HCT116 (cell line): ENCODE results near the gene RNF130. TPM values are rescaled to one million over a fixed set of nuclear protein-coding genes. Genes with fewer than 3 reads are reported as not detected.

ENCODE experiments used
- ATAC-seq: fragments of 200-7000 bp; cut with Tn5 transposase; 2 replicates; pipeline ENCODE4 v1.9.1; 2020; ENCODE audit warnings: mild to moderate bottlenecking, moderate library complexity
- BruUV-seq: library from RNA; stranded (reverse); fragments of 400-500 nt; replicated peaks from 2 replicates; lab custom pipeline; 2021; lab: Mats Ljungman, UMichigan
- CTCF ChIA-PET: fragments of 300-600 bp; sonication (Branson Sonifier 250); formaldehyde crosslinking; loops from one replicate; lab custom pipeline; 2021; ENCODE audit warnings: antibody characterized with exemption; lab: Charles Lee
- POLR2A ChIA-PET: fragments of 300-600, 350-600 bp; sonication (Branson Sonifier 250); formaldehyde crosslinking; loops from one replicate; lab custom pipeline; 2021; ENCODE audit warnings: antibody characterized with exemption; lab: Charles Lee
- RAD21 ChIA-PET, 2 experiments: fragments of 300-600 bp; sonication (Branson Sonifier 250); formaldehyde crosslinking; loops; one replicate each; lab custom pipeline; 2023; ENCODE audit warnings: low total read pairs in 2 of 2; ENCODE audit not compliant: uncharacterized antibody in 2 of 2, unreplicated experiment in 2 of 2, low non-redundant PET in 1 of 2; lab: Charles Lee
- DNase-seq: peaks from one replicate; pipeline ENCODE4 v3.0.0-alpha.2; 2010; ENCODE audit warnings: low read depth, low spot score
- H2AFZ ChIP-seq: fragments of 200-600 bp; shearing (Covaris generic), sonication (generic); 2 replicates; pipeline ENCODE4 v1.6.1; 2017; ENCODE audit warnings: low read depth, mixed run types, mixed read lengths, antibody characterized with exemption, low read length; ENCODE audit not compliant: poor library complexity, severe bottlenecking
- H3K27ac ChIP-seq: 2 replicates; pipeline ENCODE4 v1.5.1; 2012; ENCODE audit warnings: low read depth, low read length
- H3K27me3 ChIP-seq: fragments of 200-600 bp; sonication (generic); 2 replicates; pipeline ENCODE4 v1.6.1; 2016; ENCODE audit warnings: mixed run types, low read length, mixed read lengths; ENCODE audit not compliant: insufficient read depth
- H3K36me3 ChIP-seq, 2 experiments: fragments of 200-500 bp in 1 of 2; fragments of 200-600 bp in 1 of 2; sonication (Bioruptor generic) in 1 of 2; sonication (generic) in 1 of 2; 2 replicates each; pipeline versions ENCODE4 v1.5.1 to v1.6.1; 2014 to 2016; ENCODE audit warnings: low read length in 2 of 2, inconsistent platforms in 1 of 2, mixed read lengths in 1 of 2, mixed run types in 1 of 2; ENCODE audit not compliant: insufficient read depth in 2 of 2, control insufficient read depth in 1 of 2
- H3K4me1 ChIP-seq, 2 experiments: fragments of 200-600 bp in 1 of 2; sonication (generic) in 1 of 2; 2 replicates each; pipeline versions ENCODE4 v1.5.1 to v1.6.1; 2012 to 2017; ENCODE audit warnings: low read length in 2 of 2, inconsistent platforms in 1 of 2, mild to moderate bottlenecking in 1 of 2, mixed read lengths in 1 of 2, mixed run types in 1 of 2, moderate library complexity in 1 of 2; ENCODE audit not compliant: insufficient read depth in 2 of 2, control insufficient read depth in 1 of 2
- H3K4me2 ChIP-seq: fragments of 200-600 bp; sonication (generic); 2 replicates; pipeline ENCODE4 v1.6.1; 2017; ENCODE audit warnings: mixed run types, low read length, mixed read lengths
- H3K4me3 ChIP-seq, 2 experiments: fragments of 200-600 bp in 1 of 2; sonication (generic) in 1 of 2; replicated peaks in 1 of 2; 2 replicates each; pipeline ENCODE4 v1.5.1; 2011 to 2016; ENCODE audit warnings: low read length in 2 of 2, control low read depth in 1 of 2, low read depth in 1 of 2, mild to moderate bottlenecking in 1 of 2, mixed read lengths in 1 of 2, mixed run types in 1 of 2
- H3K79me2 ChIP-seq: fragments of 200-600 bp; sonication (generic); 2 replicates; pipeline ENCODE4 v1.6.1; 2017; ENCODE audit warnings: mild to moderate bottlenecking, mixed run types, low read length, moderate library complexity, mixed read lengths; ENCODE audit not compliant: insufficient read depth
- H3K9ac ChIP-seq: fragments of 200-600 bp; sonication (generic); 2 replicates; pipeline ENCODE4 v1.6.1; 2016; ENCODE audit warnings: low read length, mixed read lengths
- H3K9me2 ChIP-seq: fragments of 200-600 bp; sonication (generic), shearing (Covaris generic); 2 replicates; pipeline ENCODE4 v1.6.1; 2017; ENCODE audit warnings: mixed run types, mild to moderate bottlenecking, moderate library complexity; ENCODE audit not compliant: insufficient read depth
- H3K9me3 ChIP-seq, 2 experiments: fragments of 200-500 bp in 1 of 2; fragments of 200-600 bp in 1 of 2; sonication (Bioruptor generic) in 1 of 2; sonication (generic) in 1 of 2; 2 replicates each; pipeline ENCODE4 v1.6.1; 2014 to 2017; ENCODE audit warnings: low read length in 2 of 2, mixed read lengths in 2 of 2, inconsistent platforms in 1 of 2, low read depth in 1 of 2, mild to moderate bottlenecking in 1 of 2, mixed run types in 1 of 2, moderate library complexity in 1 of 2; ENCODE audit not compliant: control insufficient read depth in 1 of 2, insufficient read depth in 1 of 2
- H4K20me1 ChIP-seq: fragments of 200-600 bp; sonication (generic), shearing (Covaris generic); 2 replicates; pipeline ENCODE4 v1.6.1; 2017; ENCODE audit warnings: mixed run types, mild to moderate bottlenecking, moderate library complexity; ENCODE audit not compliant: insufficient read depth
- CEBPB ChIP-seq: IDR thresholded peaks from 2 replicates; pipeline ENCODE4 v1.6.1; 2012; ENCODE audit warnings: low read depth
- EGR1 ChIP-seq: IDR thresholded peaks from 2 replicates; pipeline ENCODE4 v1.6.1; 2012; ENCODE audit warnings: low read depth
- ELF1 ChIP-seq: IDR thresholded peaks from 2 replicates; pipeline ENCODE4 v1.6.1; 2012; ENCODE audit warnings: low read depth, borderline replicate concordance
- FOSL1 ChIP-seq: IDR thresholded peaks from 2 replicates; pipeline ENCODE4 v1.6.1; 2012; ENCODE audit warnings: low read depth
- JUND ChIP-seq: IDR thresholded peaks from 2 replicates; pipeline ENCODE4 v1.6.1; 2012
- POLR2AphosphoS5 ChIP-seq: IDR thresholded peaks from 2 replicates; pipeline ENCODE4 v1.6.1; 2011; ENCODE audit warnings: mild to moderate bottlenecking, low read depth, low read length, moderate library complexity
- RAD21 ChIP-seq: IDR thresholded peaks from 2 replicates; pipeline ENCODE4 v1.6.1; 2012; ENCODE audit warnings: low read depth, mild to moderate bottlenecking
- SIN3A ChIP-seq: IDR thresholded peaks from 2 replicates; pipeline ENCODE4 v1.6.1; 2012; ENCODE audit warnings: low read depth
- SP1 ChIP-seq: IDR thresholded peaks from 2 replicates; pipeline ENCODE4 v1.6.1; 2012; ENCODE audit warnings: low read depth
- TCF7L2 ChIP-seq: IDR thresholded peaks from 2 replicates; pipeline ENCODE4 v1.7.0; 2011; ENCODE audit warnings: borderline replicate concordance, inconsistent platforms; ENCODE audit not compliant: insufficient read depth, insufficient read length; ENCODE audit errors: extremely low read depth
- YY1 ChIP-seq: IDR thresholded peaks from 2 replicates; pipeline ENCODE4 v1.6.1; 2011; ENCODE audit warnings: low read length, low read depth, moderate library complexity, mild to moderate bottlenecking; ENCODE audit not compliant: insufficient replicate concordance; ENCODE audit errors: extremely low read depth
- ZFX ChIP-seq: fragments of 450-650 bp; IDR thresholded peaks from 2 replicates; pipeline ENCODE4 v1.6.1; 2017
- intact Hi-C: fragments of 100-400 bp; cut with micrococcal nuclease; formaldehyde crosslinking; loops from 2 replicates; pipeline ENCODE4 v1.10.0; 2022
- total RNA-seq: library from RNA; stranded (reverse); gene quantifications from one replicate; pipeline ENCODE4 v1.2.1, GENCODE V29; 2021; ENCODE audit not compliant: unreplicated experiment
- TF ChIP-seq, protein P1 (sequence below): IDR thresholded peaks from 2 replicates; pipeline ENCODE4 v1.6.1; 2012; ENCODE audit warnings: low read depth

Gene RNF130
- total RNA-seq, 1 experiment from 2014 or later, result 34.9 TPM

DNA sequence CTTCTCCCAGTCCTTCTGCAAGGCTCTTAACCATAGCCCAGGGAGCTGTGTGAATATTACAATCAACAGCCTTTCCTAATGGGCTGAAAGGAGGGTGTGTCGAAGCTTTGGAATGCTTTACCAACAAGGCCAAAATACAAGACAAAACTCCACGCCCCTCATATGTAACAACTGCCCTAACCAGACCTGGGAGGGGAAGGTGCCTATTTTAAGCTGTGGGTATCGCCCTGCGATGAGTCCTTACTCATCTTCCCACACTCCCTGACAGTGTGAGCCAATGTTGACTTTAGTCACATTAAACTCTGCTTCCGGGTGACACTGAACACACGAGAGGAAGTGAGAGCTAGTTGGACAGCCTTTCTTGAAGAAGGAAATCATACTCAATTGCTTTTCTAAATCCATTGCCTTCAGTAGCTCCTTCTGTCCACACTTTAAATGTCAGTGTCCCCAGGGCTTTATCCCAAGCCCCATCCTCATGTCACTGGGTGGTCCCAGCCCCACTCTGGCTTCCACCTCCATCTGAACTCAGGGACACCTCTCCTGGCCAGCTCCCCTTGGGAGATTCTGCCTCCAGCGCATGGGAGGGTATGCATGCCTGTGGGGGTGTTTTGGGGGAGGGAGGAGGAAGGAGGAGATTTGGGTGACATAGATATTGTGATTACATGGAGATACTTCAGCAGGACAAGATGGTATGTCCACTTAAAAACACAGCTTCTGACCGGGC is 157.4 kb downstream of the RNF130 start:
- ATAC-seq (peak; percentile 74), DNase-seq (no peak)
- Histone ChIP-seq H3K4me1 (peaks cover 6 to 13% of the 10 kb centered on the region in 2 experiments; a peak in 3 of 4 replicates), H3K36me3 (no peaks in the 10 kb centered on the region), H3K4me3 (peak overlapping the region in 1 of 2 experiments; percentile 31; a peak in 2 of 4 replicates), H3K4me2 (peak overlapping the region; percentile 53), H3K27me3 (no peaks in the 10 kb centered on the region), H3K27ac (no peak overlapping the region), H2AFZ (peak overlapping the region; percentile 14), H4K20me1 (no peaks in the 10 kb centered on the region), H3K9me2 (no peaks in the 10 kb centered on the region), H3K79me2 (no peaks in the 10 kb centered on the region), H3K9ac (peak overlapping the region; percentile 5; the same call in 1 of the 2 replicates), H3K9me3 (no peaks in the 10 kb centered on the region)
- CTCF ChIA-PET, result no interaction called here
- POLR2A ChIA-PET, result interaction anchor here (0.6 to 1.2 kb wide), 2 partner anchors 10 to 176 kb away, joined by 4 to 5 read pairs; no protein-coding TSS in a partner anchor
- TF ChIP-seq POLR2AphosphoS5 (peak; percentile 54; the same call in 1 of the 2 replicates), EGR1 (no peak), ELF1 (no peak; the same call in 1 of the 2 replicates), ZFX (no peak), TCF7L2 (no peak), JUND (no peak), RAD21 (no peak), SIN3A (no peak), CEBPB (no peak), YY1 (no peak), SP1 (peak; percentile 35), FOSL1 (no peak)
- TF ChIP-seq, protein P1, sequence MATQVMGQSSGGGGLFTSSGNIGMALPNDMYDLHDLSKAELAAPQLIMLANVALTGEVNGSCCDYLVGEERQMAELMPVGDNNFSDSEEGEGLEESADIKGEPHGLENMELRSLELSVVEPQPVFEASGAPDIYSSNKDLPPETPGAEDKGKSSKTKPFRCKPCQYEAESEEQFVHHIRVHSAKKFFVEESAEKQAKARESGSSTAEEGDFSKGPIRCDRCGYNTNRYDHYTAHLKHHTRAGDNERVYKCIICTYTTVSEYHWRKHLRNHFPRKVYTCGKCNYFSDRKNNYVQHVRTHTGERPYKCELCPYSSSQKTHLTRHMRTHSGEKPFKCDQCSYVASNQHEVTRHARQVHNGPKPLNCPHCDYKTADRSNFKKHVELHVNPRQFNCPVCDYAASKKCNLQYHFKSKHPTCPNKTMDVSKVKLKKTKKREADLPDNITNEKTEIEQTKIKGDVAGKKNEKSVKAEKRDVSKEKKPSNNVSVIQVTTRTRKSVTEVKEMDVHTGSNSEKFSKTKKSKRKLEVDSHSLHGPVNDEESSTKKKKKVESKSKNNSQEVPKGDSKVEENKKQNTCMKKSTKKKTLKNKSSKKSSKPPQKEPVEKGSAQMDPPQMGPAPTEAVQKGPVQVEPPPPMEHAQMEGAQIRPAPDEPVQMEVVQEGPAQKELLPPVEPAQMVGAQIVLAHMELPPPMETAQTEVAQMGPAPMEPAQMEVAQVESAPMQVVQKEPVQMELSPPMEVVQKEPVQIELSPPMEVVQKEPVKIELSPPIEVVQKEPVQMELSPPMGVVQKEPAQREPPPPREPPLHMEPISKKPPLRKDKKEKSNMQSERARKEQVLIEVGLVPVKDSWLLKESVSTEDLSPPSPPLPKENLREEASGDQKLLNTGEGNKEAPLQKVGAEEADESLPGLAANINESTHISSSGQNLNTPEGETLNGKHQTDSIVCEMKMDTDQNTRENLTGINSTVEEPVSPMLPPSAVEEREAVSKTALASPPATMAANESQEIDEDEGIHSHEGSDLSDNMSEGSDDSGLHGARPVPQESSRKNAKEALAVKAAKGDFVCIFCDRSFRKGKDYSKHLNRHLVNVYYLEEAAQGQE, result no peak
- BruUV-seq, result no TSS peak
- intact Hi-C loops, result no loop called here
- RAD21 ChIA-PET, result no interaction called here
